SK-N-SH treated with all-trans-retinoic acid at 6 μM for 48 hours (cell line): ENCODE measurements around the gene OGN.

Experiments
- BACH2 ChIP-seq: fragments of 250-450 bp; sonication (Bioruptor Pico); IDR thresholded peaks from 2 replicates; pipeline ENCODE4 v1.9.0; 2021; ENCODE audit warnings: mild to moderate bottlenecking, borderline replicate concordance
- CREB5 ChIP-seq: fragments of 250-450 bp; sonication (Bioruptor Pico); IDR thresholded peaks from 2 replicates; pipeline ENCODE4 v1.5.1; 2020; ENCODE audit warnings: low read depth, mild to moderate bottlenecking, moderate library complexity
- ISL1 ChIP-seq: fragments of 250-450 bp; sonication (Bioruptor Pico); IDR thresholded peaks from 2 replicates; pipeline ENCODE4 v2.1.2; 2022; ENCODE audit warnings: mild to moderate bottlenecking, moderate library complexity
- PATZ1 ChIP-seq: fragments of 250-450 bp; sonication (Bioruptor Pico); IDR thresholded peaks from 2 replicates; pipeline ENCODE4 v1.8.0; 2020; ENCODE audit warnings: mild to moderate bottlenecking, moderate library complexity, borderline replicate concordance
- POU6F1 ChIP-seq: fragments of 250-450 bp; sonication (Bioruptor Pico); IDR thresholded peaks from 2 replicates; pipeline ENCODE4 v1.8.0; 2021; ENCODE audit warnings: low read depth, mild to moderate bottlenecking, moderate library complexity, borderline replicate concordance
- RARB ChIP-seq: fragments of 250-450 bp; sonication (Bioruptor Pico); IDR thresholded peaks from 2 replicates; pipeline ENCODE4 v1.8.0; 2021; ENCODE audit warnings: mild to moderate bottlenecking, moderate library complexity
- SNAI2 ChIP-seq: fragments of 250-450 bp; sonication (Bioruptor Pico); IDR thresholded peaks from 2 replicates; pipeline ENCODE4 v1.5.0; 2020; ENCODE audit warnings: mild to moderate bottlenecking, moderate library complexity
- TCF4 ChIP-seq: fragments of 250-450 bp; sonication (Bioruptor Pico); IDR thresholded peaks from 2 replicates; pipeline ENCODE4 v1.8.0; 2021; ENCODE audit warnings: mild to moderate bottlenecking, moderate library complexity, borderline replicate concordance
- TSHZ2 ChIP-seq: fragments of 250-450 bp; sonication (Bioruptor Pico); IDR thresholded peaks from 2 replicates; pipeline ENCODE4 v1.5.0; 2020; ENCODE audit warnings: mild to moderate bottlenecking, moderate library complexity
- ZNF565 ChIP-seq: fragments of 450-650 bp; formaldehyde crosslinking; conservative IDR thresholded peaks from 2 replicates; pipeline ENCODE4 v1.5.0; 2020; ENCODE audit warnings: low read depth, mild to moderate bottlenecking, moderate library complexity
- ZNF8 ChIP-seq: fragments of 450-650 bp; formaldehyde crosslinking; IDR thresholded peaks from 2 replicates; pipeline ENCODE4 v1.5.0; 2020; ENCODE audit warnings: mild to moderate bottlenecking, moderate library complexity
- TF ChIP-seq, protein P1 (sequence below): fragments of 250-450 bp; sonication (Bioruptor Pico); IDR thresholded peaks from 2 replicates; pipeline ENCODE4 v1.5.1; 2021; ENCODE audit warnings: mild to moderate bottlenecking, moderate library complexity

DNA sequence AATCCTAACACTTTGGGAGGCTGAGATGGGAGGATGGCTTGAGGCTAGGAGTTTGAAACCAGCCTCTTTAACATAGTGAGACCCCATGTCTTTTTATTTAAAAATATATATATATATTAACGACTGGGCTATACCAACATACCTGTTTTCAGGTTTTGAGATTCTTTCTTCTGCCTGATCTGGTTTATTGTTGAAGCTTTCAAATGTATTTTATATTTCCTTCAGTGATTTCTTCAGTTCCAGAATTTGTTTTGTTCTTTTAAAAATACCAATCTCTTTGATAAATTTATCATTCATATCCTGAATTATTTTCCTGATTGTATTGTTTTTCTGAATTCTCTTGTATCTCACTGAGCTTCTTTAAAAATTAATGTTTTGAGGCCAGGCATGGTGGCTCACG, 31.2 kb downstream of the OGN start:
- no peak for TF ChIP-seq RARB (CRISPR knock-in tag)
- TF ChIP-seq ZNF565 = no peak
- no peak for TF ChIP-seq BACH2 (CRISPR knock-in tag)
- TF ChIP-seq ZNF8 (CRISPR knock-in tag) = no peak
- TF ChIP-seq CREB5 (CRISPR knock-in tag) = no peak
- no peak for TF ChIP-seq SNAI2 (CRISPR knock-in tag)
- TF ChIP-seq PATZ1 (CRISPR knock-in tag) = no peak
- TF ChIP-seq ISL1 (CRISPR knock-in tag) = no peak
- no peak for TF ChIP-seq TSHZ2 (CRISPR knock-in tag)
- no peak for TF ChIP-seq POU6F1
- TF ChIP-seq, protein P1, sequence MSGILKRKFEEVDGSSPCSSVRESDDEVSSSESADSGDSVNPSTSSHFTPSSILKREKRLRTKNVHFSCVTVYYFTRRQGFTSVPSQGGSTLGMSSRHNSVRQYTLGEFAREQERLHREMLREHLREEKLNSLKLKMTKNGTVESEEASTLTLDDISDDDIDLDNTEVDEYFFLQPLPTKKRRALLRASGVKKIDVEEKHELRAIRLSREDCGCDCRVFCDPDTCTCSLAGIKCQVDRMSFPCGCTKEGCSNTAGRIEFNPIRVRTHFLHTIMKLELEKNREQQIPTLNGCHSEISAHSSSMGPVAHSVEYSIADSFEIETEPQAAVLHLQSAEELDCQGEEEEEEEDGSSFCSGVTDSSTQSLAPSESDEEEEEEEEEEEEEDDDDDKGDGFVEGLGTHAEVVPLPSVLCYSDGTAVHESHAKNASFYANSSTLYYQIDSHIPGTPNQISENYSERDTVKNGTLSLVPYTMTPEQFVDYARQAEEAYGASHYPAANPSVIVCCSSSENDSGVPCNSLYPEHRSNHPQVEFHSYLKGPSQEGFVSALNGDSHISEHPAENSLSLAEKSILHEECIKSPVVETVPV (CRISPR knock-in tag) = no peak
- TF ChIP-seq TCF4 (CRISPR knock-in tag) = no peak
